Ecto neural progenitor cell (in vitro differentiated cells): ENCODE measurements around the gene OMP.

Experiments
- DNase-seq: peaks from one replicate; pipeline ENCODE4 v3.0.0-alpha.2; 2018; ENCODE audit warnings: low spot score

Gene OMP

GRCh38 chr11:77069336-77069968 lies 33.2 kb upstream of the OMP start:
- DNase-seq: peak; percentile 36

GRCh38 chr11:77069969-77070582 lies 32.6 kb upstream of the OMP start:
- peak; percentile 39 for DNase-seq

- DNase-seq: peak; percentile 36
Measured at GRCh38 chr11:77071077-77071476, 31.6 kb upstream of the OMP start.

GRCh38 chr11:77071671-77072605 lies 30.7 kb upstream of the OMP start:
- DNase-seq: no peak

GRCh38 chr11:77072851-77073327 lies 29.8 kb upstream of the OMP start:
- DNase-seq: no peak

GRCh38 chr11:77073328-77074001 lies 29.2 kb upstream of the OMP start:
- no peak for DNase-seq

- DNase-seq: peak; percentile 39
Measured at GRCh38 chr11:77074205-77074604, 28.4 kb upstream of the OMP start.

- DNase-seq: peak; percentile 35
Measured at GRCh38 chr11:77074626-77075221, 27.9 kb upstream of the OMP start.

- DNase-seq: no peak
Measured at GRCh38 chr11:77075425-77075905, 27.2 kb upstream of the OMP start.

GRCh38 chr11:77079666-77080065 lies 23.0 kb upstream of the OMP start:
- DNase-seq: no peak

GRCh38 chr11:77080643-77081210 lies 21.9 kb upstream of the OMP start:
- DNase-seq: no peak

GRCh38 chr11:77081381-77081851 lies 21.2 kb upstream of the OMP start:
- no peak for DNase-seq

GRCh38 chr11:77081976-77082836 lies 20.4 kb upstream of the OMP start:
- DNase-seq: no peak

- DNase-seq: no peak
Measured at GRCh38 chr11:77082838-77083565, 19.6 kb upstream of the OMP start.

- no peak for DNase-seq
Measured at GRCh38 chr11:77083566-77084245, 18.9 kb upstream of the OMP start.

- no peak for DNase-seq
Measured at GRCh38 chr11:77084581-77085191, 18.0 kb upstream of the OMP start.

- DNase-seq: no peak
Measured at GRCh38 chr11:77085652-77086051, 17.0 kb upstream of the OMP start.
